HG03159 (cell line): Measurements from ENCODE around the gene DHH.
A peak's percentile ranks its signal among the peaks of the same experiment; 100 is the strongest.

Experiments used
- ATAC-seq: cut with Tn5 transposase; IDR thresholded peaks from one replicate; pipeline ENCODE4 v1.9.1; 2021; ENCODE audit warnings: mild to moderate bottlenecking, moderate library complexity; ENCODE audit not compliant: unreplicated experiment

Gene DHH

GRCh38 chr12:49109641-49110463 lies 15.3 kb upstream of the DHH start:
- ATAC-seq, result no peak

- no peak for ATAC-seq
These were observed 14.4 kb upstream of the DHH start for GRCh38 chr12:49108958-49109404.

- ATAC-seq, result no peak
These were observed 11.0 kb upstream of the DHH start for GRCh38 chr12:49105504-49106084.

GRCh38 chr12:49104822-49105221 lies 10.2 kb upstream of the DHH start:
- no peak for ATAC-seq

- no peak for ATAC-seq
These were observed 5.8 kb upstream of the DHH start for GRCh38 chr12:49100380-49100779.

- ATAC-seq, result no peak
These were observed 4.1 kb upstream of the DHH start for GRCh38 chr12:49098703-49099102.

GRCh38 chr12:49098035-49098451 lies 3.4 kb upstream of the DHH start:
- ATAC-seq, result no peak

- no peak for ATAC-seq
These were observed 2.8 kb upstream of the DHH start for GRCh38 chr12:49097381-49097780.

- ATAC-seq, result no peak
These were observed 369 bp upstream of the DHH start for GRCh38 chr12:49094975-49095365.

GRCh38 chr12:49093792-49094159 lies 825 bp downstream of the DHH start:
- ATAC-seq, result no peak

- ATAC-seq, result no peak
These were observed 1.7 kb downstream of the DHH start for GRCh38 chr12:49092816-49093406.

- ATAC-seq, result no peak
These were observed 2.4 kb downstream of the DHH start for GRCh38 chr12:49092086-49092815.

GRCh38 chr12:49091836-49092085 lies 2.8 kb downstream of the DHH start:
- ATAC-seq, result no peak

GRCh38 chr12:49091056-49091835 lies 3.4 kb downstream of the DHH start:
- ATAC-seq, result no peak

GRCh38 chr12:49089821-49090773 lies 4.5 kb downstream of the DHH start:
- no peak for ATAC-seq

GRCh38 chr12:49088932-49089330 lies 5.7 kb downstream of the DHH start:
- no peak for ATAC-seq

- peak; percentile 83 for ATAC-seq
These were observed 6.3 kb downstream of the DHH start for GRCh38 chr12:49088150-49088931.

GRCh38 chr12:49086116-49086515 lies 8.5 kb downstream of the DHH start:
- ATAC-seq, result no peak

GRCh38 chr12:49084438-49084837 lies 10.2 kb downstream of the DHH start:
- no peak for ATAC-seq
